ENCODE data around the gene PRKG2. TPM values are rescaled to one million over a fixed set of nuclear protein-coding genes. Genes with fewer than 3 reads are reported as not detected.

Gene PRKG2
- total RNA-seq, 2 donors from 2014 or later, result 0.99 to 2.9 TPM

DNA sequence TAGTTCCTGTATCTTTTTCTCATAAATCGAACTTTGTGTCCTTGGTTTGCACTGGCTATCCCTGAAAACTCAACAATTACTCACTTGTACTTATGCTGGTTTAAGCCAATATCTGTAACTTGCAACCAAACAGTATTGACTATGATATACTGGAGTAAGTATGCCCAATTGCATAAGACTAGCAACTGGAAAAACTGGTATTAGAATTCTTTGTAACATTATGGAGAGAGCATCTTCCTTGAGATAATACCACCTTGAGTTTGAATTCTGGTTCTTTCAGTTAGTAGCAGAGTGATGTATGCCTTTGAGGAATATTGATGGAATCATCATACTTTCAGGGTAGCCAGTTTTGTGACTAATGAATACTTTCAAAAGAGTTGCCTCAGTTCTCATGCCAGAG, 156.4 kb downstream of the PRKG2 start:
- 33 to 34% methylated on average over 1 of the region's 1 CpG for WGBS, 2 donors
- no peak for ATAC-seq

DNA sequence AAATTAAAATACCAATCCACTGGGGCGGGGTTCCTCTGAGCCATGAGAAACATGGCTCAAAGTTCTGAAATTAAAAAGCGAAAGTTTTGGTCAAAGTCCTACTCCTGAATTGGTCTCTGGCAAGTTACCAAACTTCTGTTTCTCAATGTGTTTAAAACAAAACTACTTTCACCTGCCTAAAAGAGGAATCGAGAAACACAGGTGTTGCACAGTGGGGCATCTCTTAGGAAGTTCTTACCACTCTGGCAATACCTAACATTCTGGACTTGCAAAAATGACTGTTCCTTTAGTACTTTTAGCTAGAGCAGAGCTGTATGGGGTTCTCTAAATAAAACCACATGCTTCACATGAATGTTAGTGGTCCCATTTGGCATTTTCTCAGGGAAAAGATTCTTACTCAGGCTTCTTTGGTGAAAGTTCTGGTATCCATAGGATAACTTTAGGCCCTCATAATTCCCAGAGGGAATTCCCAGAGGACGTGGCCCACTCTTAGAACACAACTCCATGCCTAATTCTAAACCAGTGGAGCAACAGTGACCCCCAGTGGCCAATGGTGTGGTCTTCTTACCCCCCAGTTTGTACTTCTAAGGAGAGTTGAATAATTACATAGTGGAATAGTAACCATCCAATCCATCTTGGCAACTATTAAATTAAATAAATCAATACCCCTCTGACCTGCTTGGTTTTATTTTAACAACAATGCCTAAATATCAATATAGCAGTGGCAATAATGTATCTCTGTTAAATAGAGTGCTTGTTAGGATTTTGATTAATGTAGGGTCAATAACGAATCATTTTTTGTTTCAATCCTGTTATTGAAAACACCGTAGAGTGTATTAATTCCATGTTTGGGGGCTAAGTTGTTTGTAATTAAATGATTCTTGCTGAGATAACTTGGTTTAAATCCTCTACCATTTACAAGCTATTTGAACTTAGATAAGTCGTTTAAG, 162.6 kb downstream of the PRKG2 start:
- DNase-seq (peak; percentile 47 to 77 (median 59)), ATAC-seq (peak; percentile 45)
- H3K4me3 ChIP-seq, result no peak overlapping the region
- 22 to 29% methylated on average over 7 of the region's 7 CpGs for WGBS, 2 donors
- H3K9me3 ChIP-seq, result no peaks in the 10 kb centered on the region
- no peaks in the 10 kb centered on the region for H3K4me1 ChIP-seq
- H3K36me3 ChIP-seq (replicated peaks in 1 of 2; ENCODE audit: insufficient read depth in 1 of 2, low read depth in 2 of 2), result no peaks in the 10 kb centered on the region
- no peaks in the 10 kb centered on the region for H3K27me3 ChIP-seq
- intact Hi-C loops (cut with DNase I), result no loop called here
- TF ChIP-seq POLR2A (IDR thresholded peaks at IDR 0.05), result no peak
- TF ChIP-seq, protein P1, sequence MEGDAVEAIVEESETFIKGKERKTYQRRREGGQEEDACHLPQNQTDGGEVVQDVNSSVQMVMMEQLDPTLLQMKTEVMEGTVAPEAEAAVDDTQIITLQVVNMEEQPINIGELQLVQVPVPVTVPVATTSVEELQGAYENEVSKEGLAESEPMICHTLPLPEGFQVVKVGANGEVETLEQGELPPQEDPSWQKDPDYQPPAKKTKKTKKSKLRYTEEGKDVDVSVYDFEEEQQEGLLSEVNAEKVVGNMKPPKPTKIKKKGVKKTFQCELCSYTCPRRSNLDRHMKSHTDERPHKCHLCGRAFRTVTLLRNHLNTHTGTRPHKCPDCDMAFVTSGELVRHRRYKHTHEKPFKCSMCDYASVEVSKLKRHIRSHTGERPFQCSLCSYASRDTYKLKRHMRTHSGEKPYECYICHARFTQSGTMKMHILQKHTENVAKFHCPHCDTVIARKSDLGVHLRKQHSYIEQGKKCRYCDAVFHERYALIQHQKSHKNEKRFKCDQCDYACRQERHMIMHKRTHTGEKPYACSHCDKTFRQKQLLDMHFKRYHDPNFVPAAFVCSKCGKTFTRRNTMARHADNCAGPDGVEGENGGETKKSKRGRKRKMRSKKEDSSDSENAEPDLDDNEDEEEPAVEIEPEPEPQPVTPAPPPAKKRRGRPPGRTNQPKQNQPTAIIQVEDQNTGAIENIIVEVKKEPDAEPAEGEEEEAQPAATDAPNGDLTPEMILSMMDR (IDR thresholded peaks at IDR 0.05), result peak; percentile 52 to 72 (median 60)
- H3K27ac ChIP-seq, result no peak overlapping the region

More for the DNA sequence above, 156.4 kb downstream of the PRKG2 start:
- no peaks in the 10 kb centered on the region for H3K9me3 ChIP-seq
- TF ChIP-seq POLR2A (IDR thresholded peaks at IDR 0.05), result no peak
- TF ChIP-seq, protein P1 (IDR thresholded peaks at IDR 0.05), result no peak
- H3K4me1 ChIP-seq, result peaks cover 7% of the 10 kb centered on the region
- H3K27me3 ChIP-seq, result no peaks in the 10 kb centered on the region
- no peak for DNase-seq
- H3K36me3 ChIP-seq (replicated peaks in 1 of 2; ENCODE audit: insufficient read depth in 1 of 2, low read depth in 2 of 2), result no peaks in the 10 kb centered on the region
- intact Hi-C loops (cut with DNase I), result no loop called here
- H3K27ac ChIP-seq, result no peak overlapping the region
- no peak overlapping the region for H3K4me3 ChIP-seq

- intact Hi-C loops (cut with DNase I), result no loop called here
- 24 to 44% methylated on average over 3 of the region's 3 CpGs for WGBS, 2 donors
These were observed 165.1 kb downstream of the PRKG2 start for GRCh38 chr4:81049907-81050306.

DNA sequence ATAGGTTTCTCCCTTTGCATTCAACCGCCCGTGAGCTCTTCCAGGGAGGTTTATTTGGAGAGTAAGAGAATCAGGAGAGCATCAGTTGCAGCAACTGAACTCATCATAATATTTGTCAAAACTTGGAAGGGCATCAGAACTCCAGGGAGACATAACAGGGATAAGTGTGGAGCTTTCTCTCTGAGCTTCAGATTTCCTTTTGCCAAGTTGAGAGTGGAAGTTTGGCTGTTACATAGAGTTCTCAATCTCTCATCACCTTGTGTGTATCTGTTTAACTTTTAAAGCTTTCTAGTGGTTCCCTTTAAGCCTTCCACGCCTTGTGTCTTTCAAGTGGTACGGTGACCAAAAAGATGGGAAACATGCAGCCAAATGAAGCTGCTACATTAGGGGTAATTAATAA, 165.7 kb downstream of the PRKG2 start:
- H3K36me3 ChIP-seq (replicated peaks in 1 of 2; ENCODE audit: insufficient read depth in 1 of 2, low read depth in 2 of 2), result no peaks in the 10 kb centered on the region
- no peak overlapping the region for H3K4me3 ChIP-seq
- ATAC-seq, result no peak
- intact Hi-C loops (cut with DNase I), result no loop called here
- no peak for DNase-seq
- WGBS, 2 donors, result 74 to 79% methylated on average over 4 of the region's 4 CpGs
- no peak overlapping the region for H3K27ac ChIP-seq
- TF ChIP-seq, protein P1 (IDR thresholded peaks at IDR 0.05), result no peak
- TF ChIP-seq POLR2A (IDR thresholded peaks at IDR 0.05), result no peak
- H3K27me3 ChIP-seq, result no peaks in the 10 kb centered on the region
- no peaks in the 10 kb centered on the region for H3K9me3 ChIP-seq
- H3K4me1 ChIP-seq, result no peaks in the 10 kb centered on the region

More at GRCh38 chr4:81049907-81050306, 165.1 kb downstream of the PRKG2 start:
- no peaks in the 10 kb centered on the region for H3K36me3 ChIP-seq (replicated peaks in 1 of 2; ENCODE audit: insufficient read depth in 1 of 2, low read depth in 2 of 2)
- DNase-seq (no peak), ATAC-seq (no peak)
- no peak overlapping the region for H3K27ac ChIP-seq
- H3K4me3 ChIP-seq, result no peak overlapping the region
- no peaks in the 10 kb centered on the region for H3K4me1 ChIP-seq
- no peaks in the 10 kb centered on the region for H3K9me3 ChIP-seq
- TF ChIP-seq, protein P1 (IDR thresholded peaks at IDR 0.05), result no peak
- no peak for TF ChIP-seq POLR2A (IDR thresholded peaks at IDR 0.05)
- no peaks in the 10 kb centered on the region for H3K27me3 ChIP-seq
